K562 (cell line): ENCODE data around the gene VAC14. TPM values are rescaled to one million over a fixed set of nuclear protein-coding genes. Genes with fewer than 3 reads are reported as not detected.

Source experiments
- ARID1B ChIP-seq: fragments of 450-650 bp; IDR thresholded peaks from 2 replicates; pipeline ENCODE4 v1.6.1; 2016; ENCODE audit warnings: antibody characterized with exemption, mild to moderate bottlenecking, inconsistent platforms
- FOSL1 ChIP-seq: fragments of 200-800 bp; sonication (Bioruptor generic); conservative IDR thresholded peaks from 2 replicates; pipeline ENCODE4 v1.6.1; 2016; ENCODE audit warnings: missing genetic modification characterization, missing compliant biosample characterization
- FOXP1 ChIP-seq: sonication (generic); formaldehyde crosslinking; IDR thresholded peaks from 2 replicates; pipeline ENCODE4 v1.8.0; 2022; ENCODE audit warnings: mild to moderate bottlenecking, missing genetic modification reagents
- HDAC1 ChIP-seq, 2 experiments: fragments of 450-650 bp; IDR thresholded peaks; 2 replicates each; pipeline ENCODE4 v1.6.1; 2016 to 2017; ENCODE audit warnings: inconsistent platforms in 1 of 2, mild to moderate bottlenecking in 1 of 2, moderate library complexity in 1 of 2
- HNRNPUL1 ChIP-seq: fragments of 200-400 bp; formaldehyde crosslinking; IDR thresholded peaks from 2 replicates; pipeline ENCODE4 v1.6.1; 2017; ENCODE audit warnings: low read length
- IRF2 ChIP-seq: sonication (generic); formaldehyde crosslinking; IDR thresholded peaks from 2 replicates; pipeline ENCODE4 v1.8.1; 2022; ENCODE audit warnings: mild to moderate bottlenecking, missing genetic modification reagents
- MED1 ChIP-seq: sonication (generic); formaldehyde crosslinking; IDR thresholded peaks from 2 replicates; pipeline ENCODE4 v1.8.1; 2023; ENCODE audit warnings: missing genetic modification reagents, borderline replicate concordance
- POLR2AphosphoS5 ChIP-seq: IDR thresholded peaks from 2 replicates; pipeline ENCODE4 v1.6.1; 2011; ENCODE audit warnings: mild to moderate bottlenecking, low read depth, low read length, moderate library complexity; ENCODE audit not compliant: control insufficient read depth, insufficient read depth
- POLR2G ChIP-seq: fragments of 200-400 bp; formaldehyde crosslinking; IDR thresholded peaks from 2 replicates; pipeline ENCODE4 v1.6.1; 2017; ENCODE audit warnings: low read depth, mild to moderate bottlenecking, antibody characterized with exemption, low read length, moderate library complexity
- RCOR1 ChIP-seq, 2 experiments: IDR thresholded peaks; 2 replicates each; pipeline ENCODE4 v1.6.1; 2012; ENCODE audit warnings: low read depth in 2 of 2, low read length in 2 of 2, borderline replicate concordance in 1 of 2, improper control_type of control experiment in 1 of 2
- TAF9B ChIP-seq: fragments of 450-650 bp; IDR thresholded peaks from 2 replicates; pipeline ENCODE4 v1.6.1; 2018; ENCODE audit warnings: mild to moderate bottlenecking; ENCODE audit not compliant: partially characterized antibody
- THAP7 ChIP-seq: fragments of 250-450 bp; sonication (Bioruptor Pico); IDR thresholded peaks from 2 replicates; pipeline ENCODE4 v1.5.0; 2021
- TRIM24 ChIP-seq, 2 experiments: fragments of 450-650 bp; IDR thresholded peaks; 2 replicates each; pipeline ENCODE4 v1.6.1; 2016
- TSHZ1 ChIP-seq: fragments of 250-450 bp; sonication (Bioruptor Pico); IDR thresholded peaks from 2 replicates; pipeline ENCODE4 v1.4.0; 2020; ENCODE audit warnings: mild to moderate bottlenecking, moderate library complexity
- ZNF584 ChIP-seq: fragments of 200-800 bp; sonication (Bioruptor generic); IDR thresholded peaks from 2 replicates; pipeline ENCODE4 v1.6.1; 2016; ENCODE audit warnings: low read depth, mild to moderate bottlenecking, missing genetic modification characterization, missing compliant biosample characterization
- ZNF639 ChIP-seq, 2 experiments: fragments of 200-800 bp in 1 of 2; sonication (Bioruptor generic) in 1 of 2; sonication (generic) in 1 of 2; formaldehyde crosslinking in 1 of 2; IDR thresholded peaks in 1 of 2; conservative IDR thresholded peaks in 1 of 2; 2 replicates each; pipeline versions ENCODE4 v1.5.0 to v1.6.1; 2016 to 2020; ENCODE audit warnings: missing compliant biosample characterization in 1 of 2, missing genetic modification characterization in 1 of 2, missing genetic modification reagents in 1 of 2
- ZNF764 ChIP-seq: fragments of 250-450 bp; sonication (Bioruptor Pico); IDR thresholded peaks from 2 replicates; pipeline ENCODE4 v1.4.0; 2020; ENCODE audit warnings: low read depth, mild to moderate bottlenecking, moderate library complexity
- polyA plus RNA-seq, 8 experiments: library from polyadenylated mRNA; depleted of rRNA in 4 of 8; stranded (reverse) in 5 of 8; unstranded in 3 of 8; fragments of >200 nt; fragmentation: Nextera tagmentation in 2 of 8; fragmentation: Illumina TruSeq in 1 of 8; extraction: Ambion mirVana in 2 of 8; extraction: Trizol in 1 of 8; gene quantifications; 2 replicates each; pipeline versions ENCODE4 v1.2.1 to v1.2.3, GENCODE V29; 2011 to 2014; ENCODE audit warnings: inconsistent platforms in 1 of 8, missing spikeins in 1 of 8
- total RNA-seq, 7 experiments: library from RNA; depleted of rRNA in 6 of 7; stranded (reverse); fragments of >200 nt in 6 of 7; fragmentation: Illumina TruSeq in 2 of 7; extraction: Trizol in 2 of 7; gene quantifications; 2 replicates each; pipeline versions ENCODE4 v1.2.1 to v1.2.3, GENCODE V29; 2011 to 2021; ENCODE audit warnings: low replicate concordance in 1 of 7

The VAC14 gene
- total and polyA plus RNA-seq, 9 of the 15 experiments (the other 6 are each of a cell fraction or from before 2014, with no cell fraction given), result 1.3 to 41.6 (median 26.6) TPM

GRCh38 chr16:70804734-70805169 is 3.8 kb upstream of the VAC14 start (continued):
- TF ChIP-seq FOXP1 (CRISPR knock-in tag) (no peak), TRIM24 (IDR thresholded peaks at IDR 0.05) (no peak), TAF9B (no peak), ARID1B (no peak), ZNF639 (CRISPR knock-in tag; conservative IDR thresholded peaks at IDR 0.05 in 1 of 2, IDR thresholded peaks at IDR 0.05 in 1 of 2) (no peak), ZNF584 (CRISPR knock-in tag) (no peak), ZNF764 (CRISPR knock-in tag) (no peak), IRF2 (CRISPR knock-in tag) (no peak), POLR2AphosphoS5 (peak; percentile 81), TSHZ1 (CRISPR knock-in tag) (no peak), FOSL1 (peak; percentile 65; the same call in 1 of the 2 replicates), POLR2G (0 out of 2 replicates have a peak, but pooled peaks have one; percentile 13), THAP7 (CRISPR knock-in tag) (no peak), MED1 (CRISPR knock-in tag) (no peak), RCOR1 (IDR thresholded peaks at IDR 0.05; ENCODE audit: borderline replicate concordance in 1 of 2, low read depth in 2 of 2, low read length in 2 of 2) (no peak), HNRNPUL1 (no peak), HDAC1 (IDR thresholded peaks at IDR 0.05) (no peak)
